ENCODE data around the gene PARD3.
"Not testable (repeated sequence)": the region's sequence is repeated elsewhere in the genome, so short reads cannot be mapped to it uniquely, and the experiment has no call there.

The PARD3 gene

GRCh38 chr10:34707656-34708055 lies 107.4 kb downstream of the PARD3 start:
- DNase-seq, result no peak

GRCh38 chr10:34706992-34707391 lies 108.1 kb downstream of the PARD3 start:
- DNase-seq, result not testable (repeated sequence)

GRCh38 chr10:34706147-34706546 lies 108.9 kb downstream of the PARD3 start:
- DNase-seq, result no peak

- no peak for DNase-seq
Observed at GRCh38 chr10:34705563-34705962, 109.5 kb downstream of the PARD3 start.

- DNase-seq, result no peak
Observed at GRCh38 chr10:34704526-34705184, 110.4 kb downstream of the PARD3 start.

GRCh38 chr10:34702982-34703381 lies 112.1 kb downstream of the PARD3 start:
- DNase-seq, result no peak

GRCh38 chr10:34702093-34702937 lies 112.8 kb downstream of the PARD3 start:
- no peak for DNase-seq

GRCh38 chr10:34701194-34701593 lies 113.9 kb downstream of the PARD3 start:
- no peak for DNase-seq

- DNase-seq, result not testable (repeated sequence)
Observed at GRCh38 chr10:34700752-34701151, 114.3 kb downstream of the PARD3 start.

GRCh38 chr10:34699904-34700517 lies 115.1 kb downstream of the PARD3 start:
- DNase-seq, result no peak

- no peak for DNase-seq
Observed at GRCh38 chr10:34698979-34699378, 116.1 kb downstream of the PARD3 start.

GRCh38 chr10:34698248-34698831 lies 116.8 kb downstream of the PARD3 start:
- no peak for DNase-seq

GRCh38 chr10:34697351-34698247 lies 117.5 kb downstream of the PARD3 start:
- no peak for DNase-seq

GRCh38 chr10:34696423-34696822 lies 118.7 kb downstream of the PARD3 start:
- DNase-seq, result no peak

- no peak for DNase-seq
Observed at GRCh38 chr10:34690383-34691049, 124.6 kb downstream of the PARD3 start.

- no peak for DNase-seq
Observed at GRCh38 chr10:34689053-34689452, 126.0 kb downstream of the PARD3 start.

- DNase-seq, result no peak
Observed at GRCh38 chr10:34687434-34688210, 127.5 kb downstream of the PARD3 start.

- no peak for DNase-seq
Observed at GRCh38 chr10:34682580-34682979, 132.5 kb downstream of the PARD3 start.

GRCh38 chr10:34681933-34682332 lies 133.2 kb downstream of the PARD3 start:
- DNase-seq, result no peak

GRCh38 chr10:34679177-34679576 lies 135.9 kb downstream of the PARD3 start:
- DNase-seq, result no peak

GRCh38 chr10:34677591-34677990 lies 137.5 kb downstream of the PARD3 start:
- DNase-seq, result no peak

All from activated CD4-positive, alpha-beta T cell treated with anti-CD3 and anti-CD28 coated beads, Interleukin-2, amount 50 U/mL, for 1 hour (primary cell).